Activated T-helper 2 cell treated with anti-CD3 and anti-CD28 coated beads, Interferon-gamma antibody, Interleukin-2, Interleukin-4, amounts not matched to agents 10 μg/mL and 5 μg/mL and 100 μg/mL, durations not matched to agents 14 hours and 24 hours and 36 hours (primary cell): ENCODE data around the gene CAPN13. TPM values are rescaled to one million over a fixed set of nuclear protein-coding genes. Genes with fewer than 3 reads are reported as not detected.

Source experiments
- DNase-seq: peaks from one replicate; pipeline ENCODE4 v3.0.0; 2021; ENCODE audit warnings: low spot score
- H3K27ac Mint-ChIP-seq: one replicate; pipeline ENCODE4 v1.8.0; 2021; ENCODE audit warnings: mixed read lengths
- H3K27me3 Mint-ChIP-seq: one replicate; pipeline ENCODE4 v1.8.0; 2021; ENCODE audit warnings: low read depth, mixed read lengths
- H3K36me3 Mint-ChIP-seq: one replicate; pipeline ENCODE4 v1.8.0; 2021; ENCODE audit warnings: low read depth, mixed read lengths
- H3K4me1 Mint-ChIP-seq: one replicate; pipeline ENCODE4 v1.8.0; 2021; ENCODE audit warnings: low read depth, mixed read lengths
- H3K4me3 Mint-ChIP-seq: one replicate; pipeline ENCODE4 v1.8.0; 2021; ENCODE audit warnings: low read depth, mild to moderate bottlenecking, moderate library complexity, mixed read lengths
- H3K9me3 Mint-ChIP-seq: one replicate; pipeline ENCODE4 v1.8.0; 2021; ENCODE audit warnings: mixed read lengths
- intact Hi-C: fragments of 100-400 bp; cut with micrococcal nuclease; formaldehyde crosslinking; loops from one replicate; pipeline ENCODE4 v1.15.1; 2023
- total RNA-seq: library from RNA; stranded (reverse); gene quantifications from 2 replicates; pipeline ENCODE4 v1.2.3, GENCODE V29; 2022

The CAPN13 gene
- total RNA-seq, 1 donor from 2014 or later = not detected

- Mint-ChIP-seq H3K4me1 (no peaks in the 10 kb centered on the region), H3K9me3 (no peaks in the 10 kb centered on the region), H3K36me3 (no peaks in the 10 kb centered on the region), H3K4me3 (no peak overlapping the region), H3K27me3 (no peaks in the 10 kb centered on the region), H3K27ac (no peak overlapping the region)
- intact Hi-C loops = no loop called here
- no peak for DNase-seq
Measured at GRCh38 chr2:30768036-30768686, 39.1 kb downstream of the CAPN13 start.

- intact Hi-C loops = no loop called here
- H3K4me3 Mint-ChIP-seq = no peak overlapping the region
- H3K27me3 Mint-ChIP-seq = no peaks in the 10 kb centered on the region
- no peaks in the 10 kb centered on the region for H3K4me1 Mint-ChIP-seq
- H3K36me3 Mint-ChIP-seq = no peaks in the 10 kb centered on the region
- no peaks in the 10 kb centered on the region for H3K9me3 Mint-ChIP-seq
- no peak overlapping the region for H3K27ac Mint-ChIP-seq
- no peak for DNase-seq
Measured at GRCh38 chr2:30766666-30767065, 40.6 kb downstream of the CAPN13 start.

- H3K36me3 Mint-ChIP-seq = no peaks in the 10 kb centered on the region
- intact Hi-C loops = no loop called here
- no peaks in the 10 kb centered on the region for H3K27me3 Mint-ChIP-seq
- no peaks in the 10 kb centered on the region for H3K9me3 Mint-ChIP-seq
- no peak for DNase-seq
- no peak overlapping the region for H3K27ac Mint-ChIP-seq
- no peak overlapping the region for H3K4me3 Mint-ChIP-seq
- no peaks in the 10 kb centered on the region for H3K4me1 Mint-ChIP-seq
Measured at GRCh38 chr2:30765876-30766470, 41.3 kb downstream of the CAPN13 start.

DNA sequence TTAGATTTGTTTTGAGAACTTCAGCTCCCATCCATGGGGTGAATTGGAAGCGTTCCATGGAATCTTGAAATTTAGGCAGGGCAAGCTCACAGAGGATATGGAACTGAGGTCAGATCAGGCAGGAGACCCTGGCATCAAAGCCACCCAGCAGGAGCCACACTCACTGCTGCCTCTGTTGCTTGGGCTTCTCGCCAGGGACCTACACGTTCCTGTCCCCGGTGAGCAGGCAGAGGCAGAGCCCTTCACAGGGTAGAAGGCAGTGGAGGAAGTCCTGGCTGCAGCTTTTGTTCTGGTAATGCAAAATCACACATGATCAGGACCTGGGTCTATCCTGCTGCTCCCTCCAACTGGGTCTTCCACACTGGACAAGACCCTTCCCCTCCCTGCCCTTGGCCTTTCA lies 42.1 kb downstream of the CAPN13 start:
- Mint-ChIP-seq H3K9me3 (no peaks in the 10 kb centered on the region), H3K4me1 (no peaks in the 10 kb centered on the region), H3K4me3 (no peak overlapping the region), H3K27me3 (no peaks in the 10 kb centered on the region), H3K27ac (no peak overlapping the region), H3K36me3 (no peaks in the 10 kb centered on the region)
- DNase-seq = no peak
- intact Hi-C loops = no loop called here

DNA sequence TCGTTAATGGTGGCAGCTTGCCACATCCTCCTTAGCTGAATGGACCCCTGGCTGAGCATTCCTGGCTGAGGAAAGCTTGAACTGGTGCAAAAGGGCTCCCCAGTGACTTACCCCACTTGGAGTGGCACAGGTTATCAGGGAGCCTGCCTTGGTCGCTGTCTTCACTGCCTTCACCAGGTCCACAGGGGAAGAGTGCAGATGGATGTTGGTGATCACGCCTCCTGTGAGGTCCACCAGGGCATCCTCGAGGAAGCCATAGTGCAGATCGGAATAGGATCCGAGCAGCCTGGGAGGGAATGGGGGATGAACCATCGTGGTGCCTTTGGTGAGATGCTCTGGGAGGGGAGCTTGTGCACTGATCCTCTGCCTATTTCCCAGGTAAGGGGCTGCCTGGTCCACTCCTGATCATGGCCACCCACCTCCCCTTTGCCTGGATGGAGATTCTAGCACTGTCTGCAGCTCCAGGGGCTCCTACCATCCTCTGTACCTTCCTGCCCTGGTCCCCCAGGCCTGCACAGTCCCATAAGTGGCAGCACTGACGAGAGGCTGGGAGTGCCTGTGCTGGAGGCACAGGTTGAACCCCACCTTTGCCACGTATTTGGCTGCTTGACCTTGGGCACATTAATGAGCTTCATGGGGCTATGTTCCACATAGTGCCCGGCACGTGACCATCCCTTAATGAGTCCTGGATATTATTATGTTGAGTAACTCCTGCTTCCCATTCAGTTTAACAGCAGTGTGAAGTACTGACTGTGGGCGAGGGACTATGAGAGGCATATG lies 43.0 kb downstream of the CAPN13 start:
- H3K36me3 Mint-ChIP-seq = no peaks in the 10 kb centered on the region
- no peaks in the 10 kb centered on the region for H3K9me3 Mint-ChIP-seq
- H3K27me3 Mint-ChIP-seq = no peaks in the 10 kb centered on the region
- intact Hi-C loops = no loop called here
- no peaks in the 10 kb centered on the region for H3K4me1 Mint-ChIP-seq
- H3K4me3 Mint-ChIP-seq = no peak overlapping the region
- DNase-seq = no peak
- no peak overlapping the region for H3K27ac Mint-ChIP-seq

- no peaks in the 10 kb centered on the region for H3K4me1 Mint-ChIP-seq
- H3K27me3 Mint-ChIP-seq = no peaks in the 10 kb centered on the region
- no peak overlapping the region for H3K4me3 Mint-ChIP-seq
- no peaks in the 10 kb centered on the region for H3K9me3 Mint-ChIP-seq
- intact Hi-C loops = no loop called here
- no peaks in the 10 kb centered on the region for H3K36me3 Mint-ChIP-seq
- H3K27ac Mint-ChIP-seq = no peak overlapping the region
- no peak for DNase-seq
Measured at GRCh38 chr2:30763151-30763660, 44.0 kb downstream of the CAPN13 start.

DNA sequence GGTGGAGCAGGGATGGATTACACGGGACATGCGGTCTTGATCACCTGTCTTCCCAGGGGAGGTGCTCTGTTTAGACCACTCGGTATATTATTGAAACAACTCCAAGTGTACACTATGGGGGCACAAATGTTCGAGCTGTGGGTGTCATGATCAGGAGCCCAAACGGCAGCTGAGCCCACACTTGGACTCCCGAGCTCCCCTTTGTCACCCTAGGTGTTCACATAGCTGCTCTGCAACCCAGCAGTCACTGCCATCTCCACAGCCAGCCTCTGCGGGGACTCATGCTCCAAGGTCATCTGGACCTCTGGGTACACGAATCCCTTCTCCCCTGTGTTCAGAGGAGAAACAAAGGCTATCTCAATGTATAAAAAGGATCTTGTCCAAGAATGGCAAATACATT lies 46.0 kb downstream of the CAPN13 start:
- H3K36me3 Mint-ChIP-seq = no peaks in the 10 kb centered on the region
- H3K4me3 Mint-ChIP-seq = no peak overlapping the region
- no peaks in the 10 kb centered on the region for H3K9me3 Mint-ChIP-seq
- intact Hi-C loops = no loop called here
- no peaks in the 10 kb centered on the region for H3K27me3 Mint-ChIP-seq
- no peak overlapping the region for H3K27ac Mint-ChIP-seq
- H3K4me1 Mint-ChIP-seq = no peaks in the 10 kb centered on the region
- DNase-seq = no peak

DNA sequence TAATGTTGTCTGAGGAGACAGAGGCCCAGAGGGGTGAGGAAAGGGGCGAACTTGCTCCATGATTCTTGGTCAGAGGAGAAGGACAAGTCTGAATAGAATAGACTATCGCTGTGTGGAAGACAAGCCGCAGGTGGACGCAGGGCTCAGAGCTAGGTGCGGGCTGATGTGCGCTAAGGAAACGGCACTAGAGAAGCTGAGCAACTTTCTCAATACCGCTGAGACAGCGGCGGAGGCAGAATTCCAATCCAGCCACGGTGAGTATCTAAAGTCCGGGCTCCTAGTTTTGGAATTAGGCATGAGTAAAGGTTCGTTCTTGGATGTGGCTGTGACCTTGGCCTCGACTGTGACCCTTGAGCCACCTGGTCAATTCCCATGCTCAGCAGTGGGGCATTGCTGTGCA lies 47.8 kb downstream of the CAPN13 start:
- H3K27ac Mint-ChIP-seq = no peak overlapping the region
- H3K27me3 Mint-ChIP-seq = no peaks in the 10 kb centered on the region
- DNase-seq = no peak
- intact Hi-C loops = no loop called here
- no peaks in the 10 kb centered on the region for H3K9me3 Mint-ChIP-seq
- no peak overlapping the region for H3K4me3 Mint-ChIP-seq
- H3K36me3 Mint-ChIP-seq = no peaks in the 10 kb centered on the region
- no peaks in the 10 kb centered on the region for H3K4me1 Mint-ChIP-seq

DNA sequence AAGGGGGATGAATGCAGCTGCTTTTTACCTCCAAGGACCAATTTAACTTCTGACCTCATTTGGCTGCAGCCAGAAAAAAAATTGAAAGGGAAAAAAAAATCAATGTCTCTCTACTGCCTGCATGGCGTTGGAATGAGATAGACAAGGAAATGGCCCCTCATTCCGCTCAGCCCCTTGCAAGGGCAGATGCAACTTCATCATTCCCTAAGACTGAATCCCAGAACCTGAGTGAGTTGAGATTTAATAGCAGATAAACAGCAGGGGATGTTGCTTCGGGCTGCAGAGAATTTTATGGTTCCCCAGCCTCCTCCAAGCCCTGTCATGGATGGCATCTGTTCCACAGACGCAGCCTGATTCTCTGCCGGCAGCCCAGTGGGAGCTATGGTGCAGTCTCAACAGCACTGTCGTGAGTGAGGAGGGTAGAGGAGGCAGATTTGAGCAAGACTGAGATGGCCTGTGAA lies 49.0 kb downstream of the CAPN13 start:
- Mint-ChIP-seq H3K4me1 (no peaks in the 10 kb centered on the region), H3K36me3 (no peaks in the 10 kb centered on the region), H3K27ac (no peak overlapping the region), H3K27me3 (no peaks in the 10 kb centered on the region), H3K4me3 (no peak overlapping the region), H3K9me3 (no peaks in the 10 kb centered on the region)
- no peak for DNase-seq
- intact Hi-C loops = no loop called here

- no peak overlapping the region for H3K4me3 Mint-ChIP-seq
- no peak for DNase-seq
- no peak overlapping the region for H3K27ac Mint-ChIP-seq
- intact Hi-C loops = no loop called here
- no peaks in the 10 kb centered on the region for H3K27me3 Mint-ChIP-seq
- no peaks in the 10 kb centered on the region for H3K4me1 Mint-ChIP-seq
- no peaks in the 10 kb centered on the region for H3K36me3 Mint-ChIP-seq
- no peaks in the 10 kb centered on the region for H3K9me3 Mint-ChIP-seq
Measured at GRCh38 chr2:30757749-30758148, 49.5 kb downstream of the CAPN13 start.

DNA sequence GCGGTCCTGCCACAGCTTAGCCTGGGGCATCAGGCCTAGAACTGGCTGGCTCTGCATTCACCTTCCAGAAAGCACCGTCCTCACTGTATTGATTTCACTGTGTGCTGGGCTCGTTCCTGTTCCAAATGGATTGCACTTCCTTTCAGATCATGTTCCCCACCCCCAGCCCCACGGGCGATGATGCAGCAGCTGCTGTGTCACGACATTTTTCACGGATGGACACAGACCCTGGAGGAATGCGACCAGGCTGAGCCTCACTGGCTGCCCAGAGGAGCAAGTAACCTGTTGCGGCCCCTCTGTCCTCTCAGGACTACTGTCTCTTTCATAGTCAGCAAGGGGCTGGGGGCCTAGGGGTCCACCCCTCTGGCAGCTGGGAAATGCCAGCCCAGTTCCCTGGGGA lies 50.3 kb downstream of the CAPN13 start:
- Mint-ChIP-seq H3K36me3 (no peaks in the 10 kb centered on the region), H3K27me3 (no peaks in the 10 kb centered on the region), H3K27ac (no peak overlapping the region), H3K9me3 (no peaks in the 10 kb centered on the region), H3K4me1 (no peaks in the 10 kb centered on the region), H3K4me3 (no peak overlapping the region)
- DNase-seq = no peak
- intact Hi-C loops = no loop called here

DNA sequence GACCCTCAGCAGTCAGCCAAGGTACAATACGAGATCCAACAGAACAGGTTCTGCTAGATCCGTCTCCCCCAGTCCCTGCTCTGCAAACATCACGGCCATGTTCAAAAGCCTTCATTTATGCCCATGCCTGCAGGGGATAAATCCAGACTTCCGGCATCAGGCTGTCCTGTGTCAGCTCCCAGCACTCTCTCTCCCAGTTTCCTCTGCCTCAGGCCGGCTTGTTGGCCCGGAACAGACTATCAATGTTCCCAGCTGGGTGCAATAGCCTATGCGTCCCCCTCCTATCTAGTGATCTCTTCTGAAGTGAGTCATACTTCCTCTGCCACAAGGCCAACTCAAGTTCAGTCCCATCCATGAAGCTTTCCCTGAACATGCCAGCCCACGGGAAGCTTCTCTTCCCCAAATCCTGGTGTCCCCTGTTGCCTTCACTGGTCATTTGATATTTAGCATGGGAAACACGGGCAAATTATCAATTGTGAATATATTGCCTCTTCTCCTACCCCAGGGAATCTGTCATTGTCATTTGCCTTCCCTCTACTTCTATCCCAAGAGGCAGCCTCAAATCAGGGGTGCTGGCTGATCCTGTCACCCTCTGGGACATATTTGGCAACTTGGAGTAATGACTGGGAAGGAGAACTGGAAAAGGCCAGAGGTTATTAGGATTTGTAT lies 51.1 kb downstream of the CAPN13 start:
- Mint-ChIP-seq H3K9me3 (no peaks in the 10 kb centered on the region), H3K36me3 (no peaks in the 10 kb centered on the region), H3K4me1 (no peaks in the 10 kb centered on the region), H3K27me3 (no peaks in the 10 kb centered on the region), H3K27ac (no peak overlapping the region), H3K4me3 (no peak overlapping the region)
- intact Hi-C loops = no loop called here
- DNase-seq = no peak

- no peaks in the 10 kb centered on the region for H3K27me3 Mint-ChIP-seq
- intact Hi-C loops = no loop called here
- no peak for DNase-seq
- H3K4me1 Mint-ChIP-seq = no peaks in the 10 kb centered on the region
- H3K36me3 Mint-ChIP-seq = no peaks in the 10 kb centered on the region
- no peaks in the 10 kb centered on the region for H3K9me3 Mint-ChIP-seq
- no peak overlapping the region for H3K4me3 Mint-ChIP-seq
- no peak overlapping the region for H3K27ac Mint-ChIP-seq
Measured at GRCh38 chr2:30753630-30754029, 53.6 kb downstream of the CAPN13 start.
